OCI-LY7 (cell line): ENCODE data around the gene DNMT3B.

Experiments used
- CTCF ChIP-seq: fragments of 200-600 bp; sonication (generic); conservative IDR thresholded peaks from 2 replicates; pipeline ENCODE4 v1.5.1; 2014; ENCODE audit warnings: mild to moderate bottlenecking, antibody characterized with exemption, low read length, moderate library complexity, mixed read lengths
- EZH2phosphoT487 ChIP-seq: fragments of 200-600 bp; sonication (generic); IDR thresholded peaks from 2 replicates; pipeline ENCODE4 v1.6.1; 2018; ENCODE audit warnings: low read depth, borderline replicate concordance, mild to moderate bottlenecking, mixed run types, antibody characterized with exemption, low read length, moderate library complexity, mixed read lengths

- TF ChIP-seq CTCF (no peak), EZH2phosphoT487 (no peak)
These were observed 18.8 kb downstream of the DNMT3B start for GRCh38 chr20:32780749-32781655.
